Endothelial cell of umbilical vein (primary cell): ENCODE measurements around the gene PPM1E. TPM values are rescaled to one million over a fixed set of nuclear protein-coding genes. Genes with fewer than 3 reads are reported as not detected.

ENCODE experiments used
- BruUV-seq: library from RNA; stranded (reverse); fragments of 400-500 nt; replicated peaks from 2 replicates; lab custom pipeline; 2021; lab: Mats Ljungman, UMichigan
- CTCF ChIA-PET: fragments of 300-600, 350-600 bp; sonication (Branson Sonifier 250); formaldehyde crosslinking; loops from one replicate; lab custom pipeline; 2021; ENCODE audit warnings: antibody characterized with exemption, inconsistent platforms; lab: Charles Lee
- POLR2A ChIA-PET: fragments of 300-600, 350-600 bp; sonication (Branson Sonifier 250); formaldehyde crosslinking; loops from one replicate; lab custom pipeline; 2021; ENCODE audit warnings: antibody characterized with exemption, inconsistent platforms; lab: Charles Lee
- DNase-seq: peaks from one replicate; pipeline ENCODE4 v3.0.0-alpha.2; 2011; ENCODE audit warnings: low read depth, low spot score
- FAIRE-seq: peaks from 2 replicates; lab custom pipeline; 2011; peaks lifted over from hg19 to GRCh38; lab: Jason Lieb, UNC
- H2AFZ ChIP-seq: 2 replicates; pipeline ENCODE4 v1.6.0; 2012; ENCODE audit warnings: low read depth, low read length, control low read depth, inconsistent platforms
- H3K27ac ChIP-seq: 2 replicates; pipeline ENCODE4 v1.5.1; 2011; ENCODE audit warnings: low read depth, mild to moderate bottlenecking, control low read depth, low read length, moderate library complexity; ENCODE audit not compliant: insufficient read depth
- H3K27me3 ChIP-seq, 2 experiments: 2 replicates each; pipeline versions ENCODE4 v1.6.0 to v1.6.1; 2011; ENCODE audit warnings: low read length in 2 of 2, mixed read lengths in 1 of 2; ENCODE audit not compliant: control insufficient read depth in 2 of 2, insufficient read depth in 2 of 2
- H3K36me3 ChIP-seq, 2 experiments: 2 replicates in 1 of 2; 3 replicates in 1 of 2; pipeline ENCODE4 v1.5.1; 2011; ENCODE audit warnings: low read length in 2 of 2, mild to moderate bottlenecking in 1 of 2, moderate library complexity in 1 of 2; ENCODE audit not compliant: control insufficient read depth in 2 of 2, insufficient read depth in 2 of 2; ENCODE audit errors: extremely low read depth in 1 of 2
- H3K4me1 ChIP-seq: 3 replicates; pipeline ENCODE4 v1.5.1; 2011; ENCODE audit warnings: mild to moderate bottlenecking, low read length; ENCODE audit not compliant: control insufficient read depth, insufficient read depth; ENCODE audit errors: extremely low read depth
- H3K4me2 ChIP-seq: 2 replicates; pipeline ENCODE4 v1.6.1; 2011; ENCODE audit warnings: low read length, control low read depth, mixed read lengths; ENCODE audit not compliant: insufficient read depth
- H3K4me3 ChIP-seq, 3 experiments: fragments of 200-600 bp in 1 of 3; sonication (generic), shearing (Covaris generic) in 1 of 3; replicated peaks in 1 of 3; 2 replicates each; pipeline ENCODE4 v1.5.1; 2011 to 2016; ENCODE audit warnings: control low read depth in 3 of 3, low read length in 3 of 3, mild to moderate bottlenecking in 2 of 3, inconsistent platforms in 1 of 3, low read depth in 1 of 3, moderate library complexity in 1 of 3; ENCODE audit not compliant: insufficient read depth in 1 of 3
- H3K79me2 ChIP-seq: 2 replicates; pipeline ENCODE4 v1.6.0; 2012; ENCODE audit warnings: low read length, inconsistent platforms; ENCODE audit not compliant: control insufficient read depth, insufficient read depth
- H3K9ac ChIP-seq: replicated peaks from 2 replicates; pipeline ENCODE3; 2011; ENCODE audit warnings: low read length, control low read depth; ENCODE audit not compliant: insufficient read depth; ENCODE audit errors: extremely low read depth
- H3K9me1 ChIP-seq: replicated peaks from 3 replicates; pipeline ENCODE4 v1.6.0; 2011; ENCODE audit warnings: mild to moderate bottlenecking, low read length; ENCODE audit not compliant: control insufficient read depth, insufficient read depth; ENCODE audit errors: extremely low read depth
- H3K9me3 ChIP-seq: replicated peaks from 2 replicates; pipeline ENCODE4 v1.5.1; 2012; ENCODE audit warnings: low read length, inconsistent platforms; ENCODE audit not compliant: control insufficient read depth, insufficient read depth
- H4K20me1 ChIP-seq: replicated peaks from 2 replicates; pipeline ENCODE3; 2011; ENCODE audit warnings: mild to moderate bottlenecking, low read length; ENCODE audit not compliant: control insufficient read depth, insufficient read depth; ENCODE audit errors: extremely low read depth
- EZH2 ChIP-seq: IDR thresholded peaks from 2 replicates; pipeline ENCODE4 v1.6.1; 2012; ENCODE audit warnings: borderline replicate concordance, low read depth, mild to moderate bottlenecking, moderate library complexity, low read length, inconsistent platforms; ENCODE audit not compliant: severe bottlenecking
- FOS ChIP-seq: IDR thresholded peaks from 2 replicates; pipeline ENCODE4 v1.6.1; 2011; ENCODE audit warnings: mild to moderate bottlenecking, low read length, moderate library complexity, borderline replicate concordance; ENCODE audit not compliant: insufficient read depth
- GATA2 ChIP-seq: IDR thresholded peaks from 2 replicates; pipeline ENCODE4 v1.7.0; 2011; ENCODE audit warnings: low read depth, mild to moderate bottlenecking, moderate library complexity, mixed read lengths, low read length; ENCODE audit not compliant: insufficient read length, insufficient read depth
- JUN ChIP-seq: IDR thresholded peaks from 2 replicates; pipeline ENCODE4 v1.6.1; 2011; ENCODE audit warnings: borderline replicate concordance, low read depth; ENCODE audit not compliant: insufficient read length, insufficient read depth
- MAX ChIP-seq: IDR thresholded peaks from 2 replicates; pipeline ENCODE4 v1.6.1; 2011; ENCODE audit not compliant: insufficient read depth, insufficient read length
- MYC ChIP-seq: IDR thresholded peaks from one replicate; pipeline ENCODE4 v1.6.1; 2011; ENCODE audit warnings: mild to moderate bottlenecking, low read depth, low read length
- POLR2A ChIP-seq: IDR thresholded peaks from 2 replicates; pipeline ENCODE4 v1.6.1; 2012; ENCODE audit warnings: low read depth, mild to moderate bottlenecking, control low read depth, low read length
- POLR2AphosphoS5 ChIP-seq: IDR thresholded peaks from 2 replicates; pipeline ENCODE4 v1.6.1; 2012; ENCODE audit warnings: low read depth, mild to moderate bottlenecking, control low read depth, low read length, moderate library complexity; ENCODE audit not compliant: insufficient read depth
- dilution Hi-C: fragments of 300-500 bp; cut with MboI; formaldehyde crosslinking; loops from one replicate; pipeline ENCODE4 v1.15.0; 2019; ENCODE audit warnings: low sequenced_read_pairs; ENCODE audit not compliant: extremely low pct_ligation_motif_present
- intact Hi-C: fragments of 100-400 bp; cut with micrococcal nuclease; formaldehyde crosslinking; loops from one replicate; pipeline ENCODE4 v1.10.0; 2022
- polyA plus RNA-seq, 4 experiments: library from polyadenylated mRNA; depleted of rRNA in 3 of 4; stranded (reverse) in 3 of 4; unstranded in 1 of 4; fragments of >200 nt; gene quantifications; 2 replicates each; pipeline versions ENCODE4 v1.2.1 to v1.2.3, GENCODE V29; 2011 to 2012; ENCODE audit warnings: missing spikeins in 1 of 4
- total RNA-seq: library from RNA; stranded (reverse); gene quantifications from 2 replicates; pipeline ENCODE4 v1.2.3, GENCODE V29; 2021
- TF ChIP-seq, protein P1 (sequence below), 2 donors: IDR thresholded peaks; 1 replicate in 1 of 2; 2 replicates in 1 of 2; pipeline ENCODE4 v1.5.1; 2011; ENCODE audit warnings: low read length in 2 of 2, mild to moderate bottlenecking in 2 of 2, moderate library complexity in 2 of 2, control low read depth in 1 of 2, inconsistent platforms in 1 of 2, low read depth in 1 of 2; ENCODE audit not compliant: insufficient read depth in 1 of 2; ENCODE audit errors: extremely low read depth in 1 of 2

Gene PPM1E
- total and polyA plus RNA-seq, 2 donors (not counting 3 experiments of a cell fraction or from before 2014, with no cell fraction given), result 0.01 TPM; not detected in 1

GRCh38 chr17:58982626-58983025 is 227.0 kb downstream of the PPM1E start:
- no peak overlapping the region for H3K27ac ChIP-seq
- H3K9ac ChIP-seq, result no peak overlapping the region
- H3K9me3 ChIP-seq, result no peaks in the 10 kb centered on the region
- dilution Hi-C loops, result no loop called here
- no peak for FAIRE-seq
- H3K4me2 ChIP-seq, result no peak overlapping the region
- no peaks in the 10 kb centered on the region for H3K4me1 ChIP-seq
- ChIA-PET CTCF (no interaction called here), POLR2A (interaction anchor here (0.5 to 1.1 kb wide), 2 partner anchors 146 to 352 kb away, joined by 3 to 6 read pairs; no protein-coding TSS in a partner anchor)
- intact Hi-C loops, result no loop called here
- TF ChIP-seq JUN (no peak), POLR2A (no peak)
- H2AFZ ChIP-seq, result no peak overlapping the region
- H3K79me2 ChIP-seq, result no peaks in the 10 kb centered on the region
- no peaks in the 10 kb centered on the region for H3K36me3 ChIP-seq
- no peak overlapping the region for H3K4me3 ChIP-seq
- no peaks in the 10 kb centered on the region for H3K9me1 ChIP-seq
- no peak for DNase-seq
- no peaks in the 10 kb centered on the region for H3K27me3 ChIP-seq
- no TSS peak for BruUV-seq
- no peaks in the 10 kb centered on the region for H4K20me1 ChIP-seq

- CTCF ChIA-PET, result interaction anchor here (1.0 to 1.1 kb wide), 2 partner anchors 11 to 274 kb away, joined by 3 to 4 read pairs; no protein-coding TSS in a partner anchor
- Histone ChIP-seq H3K4me3 (no peak overlapping the region), H3K36me3 (no peaks in the 10 kb centered on the region), H2AFZ (no peak overlapping the region), H3K4me2 (no peak overlapping the region), H3K4me1 (no peaks in the 10 kb centered on the region), H3K9ac (no peak overlapping the region), H4K20me1 (no peaks in the 10 kb centered on the region), H3K27ac (no peak overlapping the region), H3K9me1 (no peaks in the 10 kb centered on the region), H3K27me3 (no peaks in the 10 kb centered on the region), H3K9me3 (no peaks in the 10 kb centered on the region), H3K79me2 (no peaks in the 10 kb centered on the region)
- BruUV-seq, result no TSS peak
- intact Hi-C loops (no loop called here), dilution Hi-C loops (no loop called here)
- POLR2A ChIA-PET, result no interaction called here
- TF ChIP-seq GATA2, result no peak
- no peak for TF ChIP-seq EZH2
- no peak for TF ChIP-seq FOS
- TF ChIP-seq JUN, result no peak
- TF ChIP-seq MYC, result no peak
- TF ChIP-seq MAX, result no peak
- no peak for TF ChIP-seq POLR2A
- TF ChIP-seq, protein P1, sequence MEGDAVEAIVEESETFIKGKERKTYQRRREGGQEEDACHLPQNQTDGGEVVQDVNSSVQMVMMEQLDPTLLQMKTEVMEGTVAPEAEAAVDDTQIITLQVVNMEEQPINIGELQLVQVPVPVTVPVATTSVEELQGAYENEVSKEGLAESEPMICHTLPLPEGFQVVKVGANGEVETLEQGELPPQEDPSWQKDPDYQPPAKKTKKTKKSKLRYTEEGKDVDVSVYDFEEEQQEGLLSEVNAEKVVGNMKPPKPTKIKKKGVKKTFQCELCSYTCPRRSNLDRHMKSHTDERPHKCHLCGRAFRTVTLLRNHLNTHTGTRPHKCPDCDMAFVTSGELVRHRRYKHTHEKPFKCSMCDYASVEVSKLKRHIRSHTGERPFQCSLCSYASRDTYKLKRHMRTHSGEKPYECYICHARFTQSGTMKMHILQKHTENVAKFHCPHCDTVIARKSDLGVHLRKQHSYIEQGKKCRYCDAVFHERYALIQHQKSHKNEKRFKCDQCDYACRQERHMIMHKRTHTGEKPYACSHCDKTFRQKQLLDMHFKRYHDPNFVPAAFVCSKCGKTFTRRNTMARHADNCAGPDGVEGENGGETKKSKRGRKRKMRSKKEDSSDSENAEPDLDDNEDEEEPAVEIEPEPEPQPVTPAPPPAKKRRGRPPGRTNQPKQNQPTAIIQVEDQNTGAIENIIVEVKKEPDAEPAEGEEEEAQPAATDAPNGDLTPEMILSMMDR (IDR thresholded peaks at IDR 0.05; ENCODE audit: extremely low read depth in 1 of 2, insufficient read depth in 1 of 2, low read depth in 1 of 2, low read length in 2 of 2), result no peak
- TF ChIP-seq POLR2AphosphoS5, result no peak
- FAIRE-seq, result no peak
- no peak for DNase-seq
Observed at GRCh38 chr17:58985367-58985766, 229.7 kb downstream of the PPM1E start.
